Thyroid gland (tissue), 4 donors: ENCODE results near the gene PIEZO2. TPM values are rescaled to one million over a fixed set of nuclear protein-coding genes. Genes with fewer than 3 reads are reported as not detected.
A peak's percentile ranks its signal among the peaks of the same experiment; 100 is the strongest.

Source experiments
- DNase-seq, 2 donors: peaks; one replicate each; pipeline ENCODE4 v3.0.0-alpha.2; 2019
- H3K27ac ChIP-seq, 3 donors: fragments of 200-600 bp; sonication (generic); 1 replicate in 2 of 3; 2 replicates in 1 of 3; pipeline ENCODE4 v1.5.1; 2016 to 2019; ENCODE audit warnings: mild to moderate bottlenecking in 1 of 3, moderate library complexity in 1 of 3
- H3K27me3 ChIP-seq: fragments of 200-600 bp; sonication (generic); one replicate; pipeline ENCODE4 v1.5.1; 2019
- H3K36me3 ChIP-seq, 2 donors: fragments of 200-600 bp; sonication (generic); one replicate each; pipeline ENCODE4 v1.5.1; 2016 to 2019
- H3K4me1 ChIP-seq, 2 donors: fragments of 200-600 bp; sonication (generic); one replicate each; pipeline ENCODE4 v1.5.1; 2017 to 2019
- H3K4me3 ChIP-seq, 3 donors: fragments of 200-600 bp; sonication (generic); replicated peaks in 1 of 3; 1 replicate in 2 of 3; 2 replicates in 1 of 3; pipeline ENCODE4 v1.5.1; 2016; ENCODE audit warnings: mild to moderate bottlenecking in 1 of 3
- H3K9me3 ChIP-seq: fragments of 200-600 bp; sonication (generic); one replicate; pipeline ENCODE4 v1.5.1; 2017
- CTCF ChIP-seq, 6 experiments: fragments of 200-600 bp in 3 of 6; fragments of 450-650 bp in 3 of 6; sonication (generic) in 3 of 6; IDR thresholded peaks; one replicate each; pipeline ENCODE4 v1.5.1; 2016 to 2019; ENCODE audit warnings: antibody characterized with exemption in 6 of 6, mild to moderate bottlenecking in 2 of 6, inconsistent platforms in 1 of 6, moderate library complexity in 1 of 6
- POLR2A ChIP-seq, 2 donors: fragments of 450-650 bp; IDR thresholded peaks; one replicate each; pipeline ENCODE4 v1.6.1; 2017; ENCODE audit warnings: antibody characterized with exemption in 2 of 2, mild to moderate bottlenecking in 2 of 2, moderate library complexity in 1 of 2
- WGBS, 2 donors: methylation state at CpG; one replicate each; pipeline ENCODE4 v1.1.5; 2017; 5-methylcytosine and 5-hydroxymethylcytosine counted together
- intact Hi-C: fragments of 100-400 bp; cut with DNase I; formaldehyde crosslinking; loops from one replicate; pipeline ENCODE4 v1.15.1; 2023
- total RNA-seq, 4 donors: library from RNA; depleted of rRNA; stranded (reverse); fragments of >200 nt; gene quantifications; one replicate each; pipeline ENCODE4 v1.2.3, GENCODE V29; 2016

PIEZO2 gene
- total RNA-seq, 4 donors from 2014 or later = 5.0 to 13.8 (median 6.1) TPM

GRCh38 chr18:11052800-11053199 is 96.6 kb downstream of the PIEZO2 start:
- no peak overlapping the region for H3K27ac ChIP-seq
- no peaks in the 10 kb centered on the region for H3K27me3 ChIP-seq
- intact Hi-C loops = no loop called here
- H3K4me3 ChIP-seq = no peak overlapping the region
- no peak for TF ChIP-seq POLR2A (IDR thresholded peaks at IDR 0.05)
- TF ChIP-seq CTCF (IDR thresholded peaks at IDR 0.05) = no peak
- H3K36me3 ChIP-seq = no peaks in the 10 kb centered on the region
- no peak for DNase-seq
- WGBS, 2 donors = 87% methylated on average over 3 of the region's 3 CpGs
- no peaks in the 10 kb centered on the region for H3K9me3 ChIP-seq
- no peaks in the 10 kb centered on the region for H3K4me1 ChIP-seq

GRCh38 chr18:11051462-11051861 is 97.9 kb downstream of the PIEZO2 start:
- DNase-seq = no peak
- intact Hi-C loops = no loop called here

GRCh38 chr18:11050966-11051365 is 98.4 kb downstream of the PIEZO2 start:
- H3K27ac ChIP-seq = no peak overlapping the region
- no peaks in the 10 kb centered on the region for H3K36me3 ChIP-seq
- H3K9me3 ChIP-seq = no peaks in the 10 kb centered on the region
- DNase-seq = no peak
- intact Hi-C loops = no loop called here
- no peaks in the 10 kb centered on the region for H3K27me3 ChIP-seq
- WGBS, 2 donors = 89 to 90% methylated on average over 2 of the region's 2 CpGs
- TF ChIP-seq CTCF (IDR thresholded peaks at IDR 0.05) (no peak), POLR2A (IDR thresholded peaks at IDR 0.05) (no peak)
- no peaks in the 10 kb centered on the region for H3K4me1 ChIP-seq
- no peak overlapping the region for H3K4me3 ChIP-seq

More at GRCh38 chr18:11051462-11051861, 97.9 kb downstream of the PIEZO2 start:
- Histone ChIP-seq H3K27me3 (no peaks in the 10 kb centered on the region), H3K27ac (no peak overlapping the region), H3K9me3 (no peaks in the 10 kb centered on the region), H3K4me3 (no peak overlapping the region), H3K4me1 (no peaks in the 10 kb centered on the region), H3K36me3 (no peaks in the 10 kb centered on the region)
- 94 to 98% methylated on average over 3 of the region's 3 CpGs for WGBS, 2 donors
- TF ChIP-seq CTCF (IDR thresholded peaks at IDR 0.05) (no peak), POLR2A (IDR thresholded peaks at IDR 0.05) (no peak)

- Histone ChIP-seq H3K4me3 (no peak overlapping the region), H3K4me1 (no peaks in the 10 kb centered on the region), H3K36me3 (no peaks in the 10 kb centered on the region), H3K27ac (no peak overlapping the region), H3K27me3 (no peaks in the 10 kb centered on the region), H3K9me3 (no peaks in the 10 kb centered on the region)
- intact Hi-C loops = no loop called here
- TF ChIP-seq CTCF (IDR thresholded peaks at IDR 0.05) (peak in 1 of 6 experiments; percentile 6), POLR2A (IDR thresholded peaks at IDR 0.05) (no peak)
- DNase-seq = peak in 1 of 2 donors; percentile 51
- WGBS, 2 donors = 51 to 59% methylated on average over 5 of the region's 5 CpGs
Measured at GRCh38 chr18:11047817-11048216, 101.6 kb downstream of the PIEZO2 start.

GRCh38 chr18:11047156-11047555 is 102.2 kb downstream of the PIEZO2 start:
- Histone ChIP-seq H3K36me3 (no peaks in the 10 kb centered on the region), H3K9me3 (no peaks in the 10 kb centered on the region), H3K27ac (no peak overlapping the region), H3K27me3 (no peaks in the 10 kb centered on the region), H3K4me3 (no peak overlapping the region), H3K4me1 (no peaks in the 10 kb centered on the region)
- 88 to 90% methylated on average over 7 of the region's 7 CpGs for WGBS, 2 donors
- TF ChIP-seq CTCF (IDR thresholded peaks at IDR 0.05) = no peak
- TF ChIP-seq POLR2A (IDR thresholded peaks at IDR 0.05) = no peak
- intact Hi-C loops = no loop called here
- no peak for DNase-seq
